ENCODE measurements around the gene EPDR1. TPM values are rescaled to one million over a fixed set of nuclear protein-coding genes. Genes with fewer than 3 reads are reported as not detected.
A peak's percentile ranks its signal among the peaks of the same experiment; 100 is the strongest.

EPDR1 gene
- total and polyA plus RNA-seq, 4 donors: 4.3 to 12.7 (median 9.6) TPM

DNA sequence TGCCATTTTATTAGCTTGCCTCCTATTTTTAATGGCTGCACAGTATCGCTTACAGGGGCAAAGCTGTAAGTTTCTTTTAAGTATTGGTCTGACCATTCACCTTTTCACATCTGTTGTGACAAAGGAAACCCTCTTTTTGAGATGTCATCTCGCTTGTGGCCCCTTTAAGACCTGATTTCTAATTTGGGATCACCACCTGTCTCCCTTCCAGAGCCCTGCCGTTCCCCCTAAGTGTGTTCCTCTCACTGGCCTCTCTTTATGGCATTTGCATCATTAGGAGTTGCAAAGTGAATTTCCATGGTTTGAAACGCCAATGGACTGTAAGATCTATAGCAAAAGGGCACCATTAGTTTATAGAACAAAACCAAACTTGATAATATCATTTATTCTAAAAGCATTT is 1.4 kb downstream of the EPDR1 start:
- Histone ChIP-seq H3K36me3 (ENCODE audit: control insufficient read depth in 4 of 4, insufficient read depth in 3 of 4, low read depth in 1 of 4, low read length in 3 of 4) (no peaks in the 10 kb centered on the region), H3K4me1 (ENCODE audit: control insufficient read depth in 4 of 4, insufficient read depth in 4 of 4, low read length in 3 of 4) (peaks cover 4 to 19% (median 10%) of the 10 kb centered on the region in 4 donors), H3K27me3 (ENCODE audit: control insufficient read depth in 4 of 4, insufficient read depth in 4 of 4, low read length in 3 of 4) (no peaks in the 10 kb centered on the region), H3K27ac (ENCODE audit: low read depth in 1 of 2, low read length in 2 of 2) (no peak overlapping the region), H3K9me3 (ENCODE audit: control insufficient read depth in 4 of 4, low read length in 3 of 4) (peaks cover 0 to 4% (median 0%) of the 10 kb centered on the region in 4 donors), H3K9ac (ENCODE audit: low read depth in 1 of 2, low read length in 2 of 2) (no peak overlapping the region), H3K4me3 (ENCODE audit: low read depth in 1 of 3, low read length in 3 of 3) (peak overlapping the region in 2 of 3 donors; percentile 12 to 15)
- no peak for DNase-seq (ENCODE audit: low spot score)
- TF ChIP-seq MAX (IDR thresholded peaks at IDR 0.05) (no peak), RAD21 (IDR thresholded peaks at IDR 0.05) (no peak), FOXA2 (IDR thresholded peaks at IDR 0.05) (no peak), GABPA (IDR thresholded peaks at IDR 0.05 in 1 of 2, conservative IDR thresholded peaks at IDR 0.05 in 1 of 2) (no peak), SP1 (IDR thresholded peaks at IDR 0.05) (no peak)
- 84% methylated on average over 4 of the region's 4 CpGs for WGBS

GRCh38 chr7:37923996-37924395 is 3.6 kb downstream of the EPDR1 start:
- DNase-seq (ENCODE audit: low spot score): no peak
- no peak overlapping the region for H3K27ac ChIP-seq (ENCODE audit: low read depth in 1 of 2, low read length in 2 of 2)
- no peak for TF ChIP-seq GABPA (IDR thresholded peaks at IDR 0.05 in 1 of 2, conservative IDR thresholded peaks at IDR 0.05 in 1 of 2)
- TF ChIP-seq FOXA2 (IDR thresholded peaks at IDR 0.05): peak; percentile 21
- TF ChIP-seq, protein P1, sequence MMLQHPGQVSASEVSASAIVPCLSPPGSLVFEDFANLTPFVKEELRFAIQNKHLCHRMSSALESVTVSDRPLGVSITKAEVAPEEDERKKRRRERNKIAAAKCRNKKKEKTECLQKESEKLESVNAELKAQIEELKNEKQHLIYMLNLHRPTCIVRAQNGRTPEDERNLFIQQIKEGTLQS (IDR thresholded peaks at IDR 0.05): no peak
- TF ChIP-seq RXRA (IDR thresholded peaks at IDR 0.05): peak in 1 of 2 donors; percentile 22
- peak in 1 of 2 donors; percentile 10 for TF ChIP-seq HNF4A (conservative IDR thresholded peaks at IDR 0.05)
- no peak overlapping the region for H3K9ac ChIP-seq (ENCODE audit: low read depth in 1 of 2, low read length in 2 of 2)
- peaks cover 0 to 4% (median 0%) of the 10 kb centered on the region in 4 donors for H3K9me3 ChIP-seq (ENCODE audit: control insufficient read depth in 4 of 4, low read length in 3 of 4)
- no peaks in the 10 kb centered on the region for H3K27me3 ChIP-seq (ENCODE audit: control insufficient read depth in 4 of 4, insufficient read depth in 4 of 4, low read length in 3 of 4)
- no peaks in the 10 kb centered on the region for H3K36me3 ChIP-seq (ENCODE audit: control insufficient read depth in 4 of 4, insufficient read depth in 3 of 4, low read depth in 1 of 4, low read length in 3 of 4)
- no peak overlapping the region for H3K4me3 ChIP-seq (ENCODE audit: low read depth in 1 of 3, low read length in 3 of 3)
- WGBS: 76% methylated on average over 1 of the region's 1 CpG
- peaks cover 4 to 15% (median 7%) of the 10 kb centered on the region in 4 donors for H3K4me1 ChIP-seq (ENCODE audit: control insufficient read depth in 4 of 4, insufficient read depth in 4 of 4, low read length in 3 of 4)

DNA sequence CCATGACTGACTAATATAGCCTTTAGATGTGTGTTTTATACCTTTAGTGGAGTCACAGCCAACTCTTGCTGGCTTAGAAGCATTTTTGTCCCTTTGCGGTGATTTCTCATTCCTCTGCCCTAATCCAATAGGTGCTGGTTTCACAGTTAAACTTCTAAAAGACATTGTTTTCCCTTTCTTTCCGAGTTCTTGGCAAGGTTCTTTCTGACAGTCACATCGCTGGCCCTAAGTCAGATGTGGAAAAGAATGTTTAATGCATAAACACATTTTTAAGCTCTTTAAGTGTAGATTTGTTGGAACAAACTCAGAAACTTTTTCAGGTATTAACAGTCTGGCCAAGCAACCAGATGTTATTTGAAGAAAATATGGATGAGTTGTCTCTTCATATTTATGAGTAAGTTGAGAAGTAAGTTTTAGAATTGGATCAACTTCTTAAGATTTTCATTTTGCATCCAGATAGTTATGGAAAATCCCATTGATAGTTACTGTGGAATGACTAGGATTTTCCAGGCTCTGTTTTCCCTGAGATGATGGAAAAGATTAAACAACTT is 4.1 kb downstream of the EPDR1 start:
- no peaks in the 10 kb centered on the region for H3K27me3 ChIP-seq (ENCODE audit: control insufficient read depth in 4 of 4, insufficient read depth in 4 of 4, low read length in 3 of 4)
- 90% methylated on average over 3 of the region's 3 CpGs for WGBS
- peaks cover 0 to 4% (median 0%) of the 10 kb centered on the region in 4 donors for H3K9me3 ChIP-seq (ENCODE audit: control insufficient read depth in 4 of 4, low read length in 3 of 4)
- TF ChIP-seq, protein P1 (IDR thresholded peaks at IDR 0.05): no peak
- TF ChIP-seq RAD21 (IDR thresholded peaks at IDR 0.05): no peak
- TF ChIP-seq, protein P2, sequence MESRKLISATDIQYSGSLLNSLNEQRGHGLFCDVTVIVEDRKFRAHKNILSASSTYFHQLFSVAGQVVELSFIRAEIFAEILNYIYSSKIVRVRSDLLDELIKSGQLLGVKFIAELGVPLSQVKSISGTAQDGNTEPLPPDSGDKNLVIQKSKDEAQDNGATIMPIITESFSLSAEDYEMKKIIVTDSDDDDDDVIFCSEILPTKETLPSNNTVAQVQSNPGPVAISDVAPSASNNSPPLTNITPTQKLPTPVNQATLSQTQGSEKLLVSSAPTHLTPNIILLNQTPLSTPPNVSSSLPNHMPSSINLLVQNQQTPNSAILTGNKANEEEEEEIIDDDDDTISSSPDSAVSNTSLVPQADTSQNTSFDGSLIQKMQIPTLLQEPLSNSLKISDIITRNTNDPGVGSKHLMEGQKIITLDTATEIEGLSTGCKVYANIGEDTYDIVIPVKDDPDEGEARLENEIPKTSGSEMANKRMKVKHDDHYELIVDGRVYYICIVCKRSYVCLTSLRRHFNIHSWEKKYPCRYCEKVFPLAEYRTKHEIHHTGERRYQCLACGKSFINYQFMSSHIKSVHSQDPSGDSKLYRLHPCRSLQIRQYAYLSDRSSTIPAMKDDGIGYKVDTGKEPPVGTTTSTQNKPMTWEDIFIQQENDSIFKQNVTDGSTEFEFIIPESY (IDR thresholded peaks at IDR 0.05): no peak
- TF ChIP-seq CTCF (IDR thresholded peaks at IDR 0.05; ENCODE audit: low read depth, low read length, missing input control): no peak
- TF ChIP-seq FOXA1 (IDR thresholded peaks at IDR 0.05): no peak
- TF ChIP-seq NR2F2 (IDR thresholded peaks at IDR 0.05): no peak
- no peak for TF ChIP-seq HNF4A (conservative IDR thresholded peaks at IDR 0.05)
- no peak for TF ChIP-seq YY1 (IDR thresholded peaks at IDR 0.05)
- TF ChIP-seq SP1 (IDR thresholded peaks at IDR 0.05): no peak
- no peak for TF ChIP-seq FOXA2 (IDR thresholded peaks at IDR 0.05)
- TF ChIP-seq, protein P3, sequence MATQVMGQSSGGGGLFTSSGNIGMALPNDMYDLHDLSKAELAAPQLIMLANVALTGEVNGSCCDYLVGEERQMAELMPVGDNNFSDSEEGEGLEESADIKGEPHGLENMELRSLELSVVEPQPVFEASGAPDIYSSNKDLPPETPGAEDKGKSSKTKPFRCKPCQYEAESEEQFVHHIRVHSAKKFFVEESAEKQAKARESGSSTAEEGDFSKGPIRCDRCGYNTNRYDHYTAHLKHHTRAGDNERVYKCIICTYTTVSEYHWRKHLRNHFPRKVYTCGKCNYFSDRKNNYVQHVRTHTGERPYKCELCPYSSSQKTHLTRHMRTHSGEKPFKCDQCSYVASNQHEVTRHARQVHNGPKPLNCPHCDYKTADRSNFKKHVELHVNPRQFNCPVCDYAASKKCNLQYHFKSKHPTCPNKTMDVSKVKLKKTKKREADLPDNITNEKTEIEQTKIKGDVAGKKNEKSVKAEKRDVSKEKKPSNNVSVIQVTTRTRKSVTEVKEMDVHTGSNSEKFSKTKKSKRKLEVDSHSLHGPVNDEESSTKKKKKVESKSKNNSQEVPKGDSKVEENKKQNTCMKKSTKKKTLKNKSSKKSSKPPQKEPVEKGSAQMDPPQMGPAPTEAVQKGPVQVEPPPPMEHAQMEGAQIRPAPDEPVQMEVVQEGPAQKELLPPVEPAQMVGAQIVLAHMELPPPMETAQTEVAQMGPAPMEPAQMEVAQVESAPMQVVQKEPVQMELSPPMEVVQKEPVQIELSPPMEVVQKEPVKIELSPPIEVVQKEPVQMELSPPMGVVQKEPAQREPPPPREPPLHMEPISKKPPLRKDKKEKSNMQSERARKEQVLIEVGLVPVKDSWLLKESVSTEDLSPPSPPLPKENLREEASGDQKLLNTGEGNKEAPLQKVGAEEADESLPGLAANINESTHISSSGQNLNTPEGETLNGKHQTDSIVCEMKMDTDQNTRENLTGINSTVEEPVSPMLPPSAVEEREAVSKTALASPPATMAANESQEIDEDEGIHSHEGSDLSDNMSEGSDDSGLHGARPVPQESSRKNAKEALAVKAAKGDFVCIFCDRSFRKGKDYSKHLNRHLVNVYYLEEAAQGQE (IDR thresholded peaks at IDR 0.05): no peak
- TF ChIP-seq TAF1 (conservative IDR thresholded peaks at IDR 0.05): no peak
- no peak for TF ChIP-seq RXRA (IDR thresholded peaks at IDR 0.05)
- TF ChIP-seq EGR1 (IDR thresholded peaks at IDR 0.05; ENCODE audit: low read depth in 2 of 2): no peak
- no peak for TF ChIP-seq MAX (IDR thresholded peaks at IDR 0.05)
- TF ChIP-seq JUND (IDR thresholded peaks at IDR 0.05): no peak
- no peak for TF ChIP-seq GABPA (IDR thresholded peaks at IDR 0.05 in 1 of 2, conservative IDR thresholded peaks at IDR 0.05 in 1 of 2)
- H3K36me3 ChIP-seq (ENCODE audit: control insufficient read depth in 4 of 4, insufficient read depth in 3 of 4, low read depth in 1 of 4, low read length in 3 of 4): no peaks in the 10 kb centered on the region
- DNase-seq (ENCODE audit: low spot score): no peak
- H3K9ac ChIP-seq (ENCODE audit: low read depth in 1 of 2, low read length in 2 of 2): no peak overlapping the region
- H3K4me1 ChIP-seq (ENCODE audit: control insufficient read depth in 4 of 4, insufficient read depth in 4 of 4, low read length in 3 of 4): peaks cover 4 to 15% (median 7%) of the 10 kb centered on the region in 4 donors
- no peak overlapping the region for H3K27ac ChIP-seq (ENCODE audit: low read depth in 1 of 2, low read length in 2 of 2)
- no peak overlapping the region for H3K4me3 ChIP-seq (ENCODE audit: low read depth in 1 of 3, low read length in 3 of 3)
